Stimulated activated CD4-positive, alpha-beta T cell treated with anti-CD3 and anti-CD28 coated beads, TNF-alpha, amount 100 ng/mL, for 4 hours (primary cell): ENCODE results near the gene ANO3.
"Not testable (repeated sequence)": the region's sequence is repeated elsewhere in the genome, so short reads cannot be mapped to it uniquely, and the experiment has no call there.

Experiments
- DNase-seq, 3 experiments: peaks; one replicate each; pipeline ENCODE4 v3.0.0-alpha.2; 2020; ENCODE audit warnings: low read depth in 3 of 3

ANO3 gene

GRCh38 chr11:26623076-26623659 lies 291.2 kb downstream of the ANO3 start:
- DNase-seq: no peak

- no peak for DNase-seq
These were observed 294.4 kb downstream of the ANO3 start for GRCh38 chr11:26626346-26626745.

DNA sequence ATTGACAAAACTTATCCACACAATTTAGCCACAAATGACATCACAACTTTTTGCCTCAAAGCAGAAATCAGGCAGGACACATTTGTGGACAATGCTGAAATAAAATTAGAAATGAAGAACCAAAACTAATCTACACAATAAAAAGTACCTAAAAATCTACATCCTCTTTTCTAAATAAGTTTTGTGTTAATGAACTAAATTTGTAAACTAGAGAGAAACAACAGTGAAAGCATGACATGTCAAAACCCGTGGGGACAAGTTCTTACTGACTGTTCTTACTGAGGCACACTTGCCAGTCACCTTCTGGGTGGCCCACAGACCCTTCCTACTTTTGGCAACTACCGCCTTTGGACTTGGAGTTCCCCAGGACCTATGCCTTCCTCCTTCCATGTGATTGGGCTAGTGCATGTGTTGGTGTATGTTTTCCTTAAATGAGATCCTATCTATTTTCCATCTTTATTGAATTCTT lies 300.8 kb downstream of the ANO3 start:
- DNase-seq: no peak

- DNase-seq: not testable (repeated sequence)
These were observed 311.4 kb downstream of the ANO3 start for GRCh38 chr11:26643314-26643713.

- no peak for DNase-seq
These were observed 318.0 kb downstream of the ANO3 start for GRCh38 chr11:26649884-26650283.

DNA sequence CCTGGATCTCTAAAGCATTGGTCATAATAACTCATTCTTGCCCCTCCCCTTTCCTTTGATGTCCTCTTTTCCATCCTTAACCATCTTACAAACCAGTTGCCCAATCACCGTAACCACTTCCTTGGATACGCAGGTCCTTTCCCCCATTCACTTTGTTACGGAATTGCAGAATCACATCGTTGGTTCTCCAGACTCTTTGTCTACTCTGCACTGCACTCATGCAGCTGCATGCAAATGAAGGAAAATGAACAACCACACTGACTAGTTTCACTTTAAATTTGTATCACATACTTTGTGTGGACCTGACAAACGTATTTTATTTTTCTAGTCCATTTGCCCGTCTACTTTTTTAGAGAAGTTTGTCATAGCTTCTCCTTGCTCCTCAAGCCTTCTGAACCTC lies 320.0 kb downstream of the ANO3 start:
- DNase-seq: no peak

- DNase-seq: no peak
These were observed 323.4 kb downstream of the ANO3 start for GRCh38 chr11:26655287-26655686.

- DNase-seq: no peak
These were observed 331.0 kb downstream of the ANO3 start for GRCh38 chr11:26662916-26663315.

- no peak for DNase-seq
These were observed 333.1 kb downstream of the ANO3 start for GRCh38 chr11:26665036-26665435.

- DNase-seq: no peak
These were observed 334.0 kb downstream of the ANO3 start for GRCh38 chr11:26665946-26666345.

DNA sequence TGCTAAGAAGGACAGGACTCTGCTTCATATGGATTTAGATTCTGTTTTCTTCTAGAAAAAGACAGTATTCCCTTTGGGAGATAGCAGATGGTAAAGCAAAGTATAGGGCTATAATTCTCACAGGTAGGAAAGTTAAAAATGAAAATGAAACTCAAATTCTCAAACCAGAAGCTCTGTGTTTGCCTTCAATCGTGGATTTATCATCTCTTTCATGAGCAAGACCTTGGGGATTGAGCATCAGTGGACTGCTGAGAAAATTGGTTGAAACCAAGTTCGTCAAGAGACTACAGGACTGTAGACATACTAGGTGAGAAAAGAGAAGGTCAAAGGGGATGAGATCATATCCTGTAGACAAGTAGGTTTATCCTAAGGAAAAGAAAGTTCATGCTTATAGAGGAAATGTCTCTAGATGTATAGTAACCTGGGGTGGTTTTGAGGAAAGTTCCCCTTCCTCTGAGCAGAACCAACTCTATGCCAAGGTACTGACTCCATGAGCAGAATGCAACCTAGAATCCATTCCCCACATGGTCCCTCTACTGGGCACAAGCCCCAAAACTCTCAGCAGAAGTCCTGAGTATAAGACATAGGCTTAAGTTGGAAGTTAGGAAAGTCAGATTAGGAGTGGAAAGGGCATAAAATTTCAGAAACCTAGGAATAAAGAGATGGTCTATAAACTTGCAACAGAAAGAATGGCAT lies 343.5 kb downstream of the ANO3 start:
- DNase-seq: no peak

GRCh38 chr11:26676641-26677040 lies 344.7 kb downstream of the ANO3 start:
- DNase-seq: no peak

DNA sequence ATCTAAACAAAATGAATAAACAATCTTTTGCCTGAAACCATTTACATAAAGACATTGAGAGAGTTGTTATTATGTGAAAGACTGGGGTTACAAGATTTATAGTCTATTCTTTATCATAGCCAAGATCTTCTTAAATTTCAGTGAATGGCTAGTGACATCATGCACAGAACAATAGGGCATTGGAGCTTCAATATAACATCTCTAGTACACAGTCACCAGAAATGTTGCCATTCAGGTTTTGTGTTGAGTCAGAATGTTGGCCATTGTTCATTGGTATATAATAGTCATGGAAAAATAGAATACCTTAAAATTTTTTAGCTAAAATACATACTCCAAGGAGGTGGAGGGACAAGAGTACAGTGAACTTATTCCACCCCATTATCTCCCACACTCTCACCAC lies 345.6 kb downstream of the ANO3 start:
- DNase-seq: no peak

DNA sequence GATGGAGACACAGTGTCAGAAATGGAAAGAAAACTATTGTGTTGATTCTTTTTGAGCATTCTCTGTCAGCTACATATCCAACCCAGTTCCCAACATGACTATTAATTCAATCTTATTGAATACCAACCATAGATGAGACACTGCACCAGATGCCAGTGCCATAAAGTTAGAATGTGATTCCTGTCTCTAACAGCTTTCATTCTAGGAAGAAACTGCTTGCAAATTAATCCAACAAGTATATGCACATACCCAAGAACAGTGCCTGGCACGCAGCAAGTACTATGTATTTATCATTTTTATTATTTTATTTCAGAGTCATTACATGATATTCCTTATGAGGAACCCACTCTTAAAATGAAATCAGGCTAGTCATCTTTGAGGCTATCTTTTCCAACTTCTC lies 355.4 kb downstream of the ANO3 start:
- no peak for DNase-seq

DNA sequence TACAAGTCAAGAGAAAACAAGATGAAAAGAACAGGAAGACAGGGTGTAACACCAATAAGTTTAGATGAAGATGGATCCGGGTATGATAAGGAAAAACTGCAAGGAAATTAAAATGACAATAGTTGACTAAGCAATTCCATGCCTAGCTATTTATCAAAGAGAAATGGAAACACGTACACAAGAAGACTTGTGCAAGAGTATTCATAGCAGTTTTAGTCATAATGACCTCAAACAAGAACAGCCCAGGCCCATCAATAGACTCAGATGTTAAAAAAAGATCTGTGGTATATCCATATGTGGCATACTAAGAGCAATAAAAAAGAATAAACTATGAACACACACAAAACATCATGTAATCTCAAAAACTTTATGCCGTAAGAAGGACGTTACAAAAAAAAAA lies 356.8 kb downstream of the ANO3 start:
- DNase-seq: no peak

- DNase-seq: no peak
These were observed 364.4 kb downstream of the ANO3 start for GRCh38 chr11:26696330-26696729.

DNA sequence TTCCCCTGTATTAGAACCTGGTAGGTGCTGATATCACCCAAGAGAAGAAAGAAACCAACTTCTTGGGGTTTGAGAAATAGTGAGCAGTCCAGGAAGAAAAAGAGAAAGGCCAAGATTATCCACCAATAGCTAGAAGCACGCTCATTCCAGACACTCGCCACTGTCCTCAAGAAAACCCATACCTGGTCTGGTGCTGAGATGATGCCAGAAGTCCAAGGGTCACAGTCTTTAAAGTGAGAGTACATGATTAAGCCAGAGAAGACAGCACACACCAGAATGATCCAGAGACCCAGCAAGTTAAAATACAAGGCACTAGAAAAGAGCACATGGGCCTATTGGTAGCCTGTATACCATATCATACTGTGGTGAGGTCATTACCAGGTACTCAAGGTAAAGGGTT lies 366.3 kb downstream of the ANO3 start:
- no peak for DNase-seq

- DNase-seq: no peak
These were observed 368.8 kb downstream of the ANO3 start for GRCh38 chr11:26700574-26701235.

DNA sequence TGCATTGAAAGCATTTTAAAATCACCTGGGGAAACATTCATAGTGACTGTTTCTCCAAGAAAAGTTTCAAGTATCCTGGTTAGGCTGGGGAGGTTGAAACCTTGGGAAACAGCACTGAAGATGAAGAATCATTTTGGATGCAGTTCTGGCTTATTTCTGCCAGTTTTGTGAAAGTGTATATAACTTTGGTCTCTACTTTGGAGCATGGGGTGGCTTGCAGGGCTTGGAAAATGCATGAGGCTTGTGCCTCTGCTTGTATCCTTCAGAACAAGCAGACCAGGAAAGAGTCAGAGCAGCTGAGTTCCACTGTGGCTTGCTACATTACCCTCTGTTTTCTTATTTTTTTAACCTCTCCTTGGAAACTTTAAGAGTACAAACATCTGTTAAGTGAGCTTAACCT lies 370.5 kb downstream of the ANO3 start:
- DNase-seq: no peak

GRCh38 chr11:26703411-26704191 lies 371.7 kb downstream of the ANO3 start:
- no peak for DNase-seq

DNA sequence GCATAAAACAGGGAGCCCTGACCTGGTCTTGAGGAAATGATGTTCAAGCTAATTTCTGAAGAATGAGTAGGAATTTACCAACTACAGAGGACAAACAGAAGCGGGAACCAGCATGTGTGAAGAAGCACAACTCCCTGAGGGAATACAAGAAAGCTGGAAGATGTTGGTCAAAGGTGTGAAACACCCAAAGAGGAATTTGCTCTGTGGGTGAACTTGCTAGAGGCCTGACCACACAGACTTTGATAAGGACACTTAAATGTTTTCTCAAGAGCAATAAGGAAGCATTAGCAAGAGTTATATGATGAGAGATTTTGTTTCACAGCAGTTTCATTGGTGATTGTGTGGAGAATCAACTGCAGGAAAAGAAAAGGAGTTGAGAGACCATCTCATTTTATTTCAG lies 372.3 kb downstream of the ANO3 start:
- no peak for DNase-seq

DNA sequence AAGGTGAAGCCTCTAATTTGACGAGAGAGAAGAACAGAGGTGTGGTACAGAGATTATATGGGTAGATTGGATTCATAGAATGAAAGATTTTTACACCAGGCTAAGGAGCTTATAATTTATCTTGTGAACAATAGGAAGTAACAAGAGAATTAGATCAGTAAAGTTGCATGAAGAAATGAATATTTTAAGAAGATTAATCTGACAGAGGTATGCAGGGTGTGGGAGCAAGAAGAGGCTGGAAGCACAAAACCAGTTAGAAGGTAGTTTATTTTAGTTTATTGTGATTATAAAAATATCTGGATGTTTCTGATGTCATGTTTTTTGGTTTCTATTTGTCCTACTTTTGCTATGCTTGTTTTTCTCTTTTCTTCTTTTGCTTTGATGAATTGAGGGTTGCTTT lies 374.3 kb downstream of the ANO3 start:
- no peak for DNase-seq
